Right lobe of liver (tissue), 4 donors: ENCODE results near the gene CACNB4.

Experiments
- POLR2A ChIP-seq: fragments of 450-650 bp; IDR thresholded peaks from one replicate; pipeline ENCODE4 v1.6.1; 2017; ENCODE audit warnings: antibody characterized with exemption, mild to moderate bottlenecking
- TF ChIP-seq, protein P1 (sequence below), 4 donors: fragments of 200-600 bp in 3 of 4; fragments of 450-650 bp in 1 of 4; IDR thresholded peaks; one replicate each; pipeline versions ENCODE4 v1.5.1 to v1.8.0; 2016 to 2022; ENCODE audit warnings: antibody characterized with exemption in 4 of 4, mild to moderate bottlenecking in 2 of 4
- donor health status: DM: no; HTN: no; CAD: no.
- donor health status: DM: no; HTN: no; CAD: no.
- donor health status: DM: no; HTN: yes; CAD: no.

DNA sequence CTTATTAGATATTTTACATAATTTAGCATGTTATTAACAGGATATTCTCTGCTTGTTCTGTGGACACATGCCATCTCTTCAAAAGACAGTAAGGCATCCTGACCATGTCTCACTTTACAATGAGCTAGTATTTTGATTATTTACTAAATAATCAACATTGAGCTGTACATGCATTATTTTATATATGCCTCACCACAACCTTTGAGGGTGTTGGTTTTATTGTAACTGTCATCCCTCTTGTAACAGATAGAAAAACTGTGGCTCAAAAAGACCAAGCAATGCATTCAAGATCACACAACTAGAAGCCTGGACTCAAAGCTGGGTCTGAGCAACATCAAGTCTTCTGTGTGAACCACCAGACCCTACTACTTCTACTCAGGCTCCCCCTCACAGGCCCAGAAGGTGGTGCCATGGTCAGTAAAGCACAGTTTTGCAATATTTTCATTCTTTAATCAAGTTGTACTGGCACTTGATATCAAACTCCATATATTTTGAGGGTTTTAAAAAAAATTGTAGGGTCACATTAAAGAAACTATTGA lies 165.5 kb downstream of the CACNB4 start:
- TF ChIP-seq POLR2A: no peak
- TF ChIP-seq, protein P1, sequence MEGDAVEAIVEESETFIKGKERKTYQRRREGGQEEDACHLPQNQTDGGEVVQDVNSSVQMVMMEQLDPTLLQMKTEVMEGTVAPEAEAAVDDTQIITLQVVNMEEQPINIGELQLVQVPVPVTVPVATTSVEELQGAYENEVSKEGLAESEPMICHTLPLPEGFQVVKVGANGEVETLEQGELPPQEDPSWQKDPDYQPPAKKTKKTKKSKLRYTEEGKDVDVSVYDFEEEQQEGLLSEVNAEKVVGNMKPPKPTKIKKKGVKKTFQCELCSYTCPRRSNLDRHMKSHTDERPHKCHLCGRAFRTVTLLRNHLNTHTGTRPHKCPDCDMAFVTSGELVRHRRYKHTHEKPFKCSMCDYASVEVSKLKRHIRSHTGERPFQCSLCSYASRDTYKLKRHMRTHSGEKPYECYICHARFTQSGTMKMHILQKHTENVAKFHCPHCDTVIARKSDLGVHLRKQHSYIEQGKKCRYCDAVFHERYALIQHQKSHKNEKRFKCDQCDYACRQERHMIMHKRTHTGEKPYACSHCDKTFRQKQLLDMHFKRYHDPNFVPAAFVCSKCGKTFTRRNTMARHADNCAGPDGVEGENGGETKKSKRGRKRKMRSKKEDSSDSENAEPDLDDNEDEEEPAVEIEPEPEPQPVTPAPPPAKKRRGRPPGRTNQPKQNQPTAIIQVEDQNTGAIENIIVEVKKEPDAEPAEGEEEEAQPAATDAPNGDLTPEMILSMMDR (IDR thresholded peaks at IDR 0.05): no peak
